ENCODE measurements around the gene NDUFB2.

DNA sequence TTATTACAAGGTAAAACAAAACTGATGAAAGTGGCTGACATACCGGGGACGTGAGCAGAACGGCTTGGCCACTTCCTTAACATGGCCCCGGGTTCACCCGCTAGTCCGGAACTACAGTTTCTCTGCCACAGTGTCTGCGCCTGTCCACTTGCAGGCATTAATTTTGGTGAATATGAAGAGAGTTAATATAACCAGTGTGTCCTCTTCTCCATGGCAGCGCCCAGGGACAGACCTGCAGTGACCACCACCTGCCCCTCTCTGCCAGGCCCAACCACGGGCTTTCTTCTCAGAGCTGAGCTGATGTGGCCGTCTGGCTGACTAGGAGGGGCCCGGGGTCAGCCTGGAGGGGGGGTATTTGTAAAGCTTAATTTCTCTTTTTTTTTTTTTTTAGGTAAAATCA, 1.1 kb upstream of the NDUFB2 start:
- TF ChIP-seq CTCF (IDR thresholded peaks at IDR 0.05) = no peak
- TF ChIP-seq EZH2 (IDR thresholded peaks at IDR 0.05; ENCODE audit: borderline replicate concordance, insufficient read depth, low read depth, low read length, poor library complexity, severe bottlenecking) = no peak
